GM18502 (cell line): ENCODE results near the gene NADK2.
"Not testable (repeated sequence)": the region's sequence is repeated elsewhere in the genome, so short reads cannot be mapped to it uniquely, and the experiment has no call there.

Source experiments
- ATAC-seq: cut with Tn5 transposase; IDR thresholded peaks from one replicate; pipeline ENCODE4 v1.9.1; 2021; ENCODE audit warnings: mild to moderate bottlenecking; ENCODE audit not compliant: unreplicated experiment, poor library complexity

The NADK2 gene

DNA sequence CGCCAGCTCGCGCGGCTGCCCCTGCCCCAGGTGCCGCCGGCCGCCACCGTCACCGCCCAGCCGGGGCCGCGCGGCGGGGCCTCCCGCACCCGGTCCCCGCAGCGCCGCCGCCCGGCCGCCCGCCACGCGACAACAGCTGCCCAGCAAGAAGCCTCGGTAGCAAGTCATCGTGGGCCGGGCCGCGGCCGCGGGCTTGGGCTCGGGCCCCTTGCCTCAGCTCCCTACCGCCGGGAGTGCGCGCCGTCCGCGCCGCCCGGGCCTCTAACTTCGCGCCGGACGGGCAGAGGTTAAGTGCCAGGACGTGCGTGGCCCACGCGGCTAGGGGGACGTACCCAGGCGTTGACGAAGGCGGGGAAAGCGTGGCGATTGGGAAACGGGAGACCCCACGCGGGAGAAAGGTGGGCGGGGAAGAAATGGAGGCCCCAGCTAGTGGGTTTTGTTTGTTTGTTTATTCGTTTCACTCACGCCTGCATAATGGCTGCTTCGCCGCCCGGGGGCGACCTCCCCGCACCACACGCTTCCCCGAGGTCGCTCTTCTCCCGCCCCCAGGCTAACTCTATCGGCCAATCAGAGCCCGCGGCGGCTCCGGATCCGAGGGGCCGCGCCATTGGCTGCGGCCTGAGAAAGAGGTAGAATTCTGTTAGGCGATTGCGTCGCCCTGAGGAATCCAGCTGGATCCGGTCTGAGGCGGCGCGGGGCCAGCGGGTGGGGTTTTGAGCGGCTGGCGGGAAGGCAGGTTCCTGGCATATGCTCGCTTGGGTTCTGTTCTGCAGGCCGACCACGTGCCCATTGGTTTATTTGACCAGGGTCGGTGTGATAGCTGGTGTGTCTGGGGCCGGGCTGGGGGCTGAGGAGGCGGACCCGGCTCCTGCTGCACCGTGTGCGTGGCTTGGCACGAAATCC is at the start of gene NADK2:
TSS of gene NADK2 (minus strand) at position 295 of the 903 bp plus-strand sequence. CDS start at position 168, 127 bp downstream.
- ATAC-seq: peak; percentile 91

- ATAC-seq: no peak
These were observed 44.3 kb upstream of the NADK2 start for GRCh38 chr5:36285837-36286615.

DNA sequence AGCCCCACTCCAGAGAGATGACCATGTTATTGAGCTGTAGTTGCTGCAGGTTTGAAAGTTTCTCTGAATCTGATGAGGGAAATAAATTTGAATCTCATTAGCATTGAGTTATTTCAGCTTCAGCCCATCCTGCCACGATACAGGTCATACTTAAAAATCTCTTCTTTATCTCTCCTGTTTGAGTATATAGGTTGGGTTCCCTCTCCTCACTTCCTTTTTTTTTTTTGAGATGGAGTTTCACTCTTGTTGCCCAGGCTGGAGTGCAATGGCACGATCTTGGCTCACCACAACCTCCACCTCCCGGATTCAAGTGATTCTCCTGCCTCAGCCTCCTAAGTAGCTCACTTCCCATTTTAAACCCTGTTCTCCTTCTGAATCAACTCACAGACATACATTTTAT is 42.0 kb upstream of the NADK2 start:
- not testable (repeated sequence) for ATAC-seq

DNA sequence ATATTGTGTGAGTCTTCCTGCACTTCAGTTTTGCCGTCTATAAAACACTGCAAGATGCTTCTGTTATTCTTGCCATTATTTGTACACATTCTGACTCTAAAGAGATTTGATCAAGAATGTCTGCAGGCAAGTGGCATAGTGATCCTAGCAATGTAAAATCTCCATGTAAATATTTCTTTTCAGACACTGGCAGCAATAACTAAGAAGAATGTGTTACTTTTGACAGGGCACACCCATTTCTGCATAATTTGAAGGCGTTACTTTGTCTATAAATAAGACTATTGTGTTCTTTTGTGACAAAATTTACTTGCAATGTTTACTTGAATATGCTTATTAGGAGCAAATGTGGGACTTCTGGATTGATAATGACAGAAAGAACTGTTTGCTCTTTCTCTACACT is 39.9 kb upstream of the NADK2 start:
- ATAC-seq: no peak

GRCh38 chr5:36279054-36279698 is 37.5 kb upstream of the NADK2 start:
- ATAC-seq: no peak

GRCh38 chr5:36277521-36278176 is 35.9 kb upstream of the NADK2 start:
- no peak for ATAC-seq

- no peak for ATAC-seq
These were observed 35.1 kb upstream of the NADK2 start for GRCh38 chr5:36276864-36277263.

- ATAC-seq: no peak
These were observed 32.2 kb upstream of the NADK2 start for GRCh38 chr5:36273809-36274526.

- no peak for ATAC-seq
These were observed 30.5 kb upstream of the NADK2 start for GRCh38 chr5:36272136-36272690.

- no peak for ATAC-seq
These were observed 29.3 kb upstream of the NADK2 start for GRCh38 chr5:36270876-36271575.

DNA sequence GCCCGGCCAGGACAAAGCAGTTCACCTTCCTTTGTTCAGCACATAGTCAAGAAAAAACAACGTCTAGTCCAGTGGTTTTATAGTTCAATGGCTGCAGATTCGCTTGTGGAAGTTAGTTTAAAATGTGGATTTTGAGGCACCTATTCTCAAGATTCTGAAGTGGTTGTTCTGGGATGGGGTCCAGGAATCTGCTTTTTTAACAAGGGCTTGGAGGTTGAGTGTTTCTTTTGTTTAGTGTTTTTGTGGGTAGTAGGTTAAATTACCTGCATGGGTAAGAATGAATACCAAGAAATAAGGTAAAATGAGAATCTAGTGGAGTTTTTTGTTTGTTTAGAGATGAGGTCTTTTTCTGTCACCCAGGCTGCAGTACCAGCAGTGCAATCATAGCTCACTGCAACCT is 28.4 kb upstream of the NADK2 start:
- no peak for ATAC-seq

GRCh38 chr5:36269478-36269877 is 27.8 kb upstream of the NADK2 start:
- ATAC-seq: no peak

- ATAC-seq: no peak
These were observed 26.2 kb upstream of the NADK2 start for GRCh38 chr5:36267905-36268304.

DNA sequence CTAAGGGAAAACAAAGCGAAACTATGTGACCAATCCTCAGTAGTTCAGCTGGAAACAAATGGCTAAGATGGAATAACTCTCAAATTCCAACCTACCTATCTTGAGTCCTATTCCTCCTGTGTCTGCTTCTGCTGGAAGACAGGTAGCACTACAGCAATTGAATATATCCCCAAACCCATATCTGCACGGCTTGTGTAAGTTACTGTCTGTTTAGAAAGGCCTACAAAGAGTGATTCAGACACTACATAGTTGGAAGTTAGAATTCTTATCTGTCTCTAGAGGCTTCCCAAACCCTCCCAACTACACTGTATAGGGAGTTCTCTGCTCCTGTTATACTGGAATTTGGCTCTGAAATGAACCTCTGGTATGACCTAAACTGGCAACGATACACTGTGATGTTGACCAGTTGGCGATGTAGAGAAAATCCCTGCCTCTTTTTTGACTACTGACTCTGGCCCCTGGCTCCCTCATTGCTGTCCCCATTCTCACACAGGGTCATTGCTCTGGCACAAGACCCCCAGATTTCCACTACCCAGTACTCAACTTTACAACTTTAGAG is 22.6 kb upstream of the NADK2 start:
- ATAC-seq: no peak

- ATAC-seq: no peak
These were observed 19.5 kb upstream of the NADK2 start for GRCh38 chr5:36261186-36261585.

DNA sequence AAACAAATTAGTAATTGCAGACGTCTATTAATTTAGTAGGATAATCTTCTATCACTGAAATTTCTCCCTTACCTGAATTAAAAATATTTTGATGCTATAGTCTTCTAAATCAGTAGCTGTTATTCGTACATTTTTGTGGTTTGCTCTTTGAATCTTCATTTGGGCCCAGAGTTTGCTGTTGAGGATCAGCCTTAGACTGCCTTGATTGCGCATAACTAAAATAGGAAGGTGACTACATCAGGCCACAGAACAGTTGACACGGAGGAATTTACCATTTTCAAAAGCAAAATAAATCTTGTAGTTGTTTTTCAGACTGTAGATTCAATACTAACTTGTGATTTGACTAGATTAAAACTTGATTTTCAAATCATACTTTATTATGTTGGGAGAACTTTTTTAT is 11.8 kb upstream of the NADK2 start:
- ATAC-seq: no peak

DNA sequence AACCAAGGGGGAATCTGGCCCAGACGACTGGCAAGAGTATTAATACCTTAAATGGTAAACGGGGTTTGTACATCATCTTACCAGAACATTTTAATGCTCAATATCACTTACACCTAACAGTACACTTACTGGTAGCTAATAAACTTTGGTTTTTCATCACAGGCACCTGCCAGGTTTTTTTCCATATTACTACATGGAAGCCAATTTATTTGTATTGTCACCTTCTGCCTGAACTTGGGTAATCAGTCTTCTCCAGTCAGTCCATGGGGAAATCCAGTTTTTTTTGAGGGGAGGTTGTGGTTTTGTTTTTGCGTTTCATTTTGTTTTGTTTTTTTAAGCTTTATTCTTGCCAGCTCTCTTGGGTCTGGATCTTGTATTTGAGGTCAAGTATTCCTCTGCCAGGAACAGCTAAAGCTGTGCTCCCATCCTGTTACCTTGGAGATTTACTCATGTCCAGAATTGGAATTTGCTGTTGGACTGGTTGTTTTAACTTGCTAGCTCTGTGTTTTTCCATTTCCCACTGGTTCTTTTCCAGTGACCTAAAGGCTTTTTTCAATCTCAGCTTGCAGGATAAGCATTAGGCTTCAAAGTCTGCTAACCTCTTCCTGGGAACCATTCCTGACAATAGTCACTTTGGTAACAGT is 11.1 kb upstream of the NADK2 start:
- no peak for ATAC-seq

- ATAC-seq: no peak
These were observed 9.5 kb upstream of the NADK2 start for GRCh38 chr5:36251218-36251617.
